Fibroblast of the conjunctiva (primary cell): ENCODE data around the gene HPN.
"Not testable (repeated sequence)": the region's sequence is repeated elsewhere in the genome, so short reads cannot be mapped to it uniquely, and the experiment has no call there.

Source experiments
- DNase-seq: peaks from one replicate; pipeline ENCODE4 v3.0.0-alpha.2; 2010; ENCODE audit warnings: low read depth

HPN gene

DNA sequence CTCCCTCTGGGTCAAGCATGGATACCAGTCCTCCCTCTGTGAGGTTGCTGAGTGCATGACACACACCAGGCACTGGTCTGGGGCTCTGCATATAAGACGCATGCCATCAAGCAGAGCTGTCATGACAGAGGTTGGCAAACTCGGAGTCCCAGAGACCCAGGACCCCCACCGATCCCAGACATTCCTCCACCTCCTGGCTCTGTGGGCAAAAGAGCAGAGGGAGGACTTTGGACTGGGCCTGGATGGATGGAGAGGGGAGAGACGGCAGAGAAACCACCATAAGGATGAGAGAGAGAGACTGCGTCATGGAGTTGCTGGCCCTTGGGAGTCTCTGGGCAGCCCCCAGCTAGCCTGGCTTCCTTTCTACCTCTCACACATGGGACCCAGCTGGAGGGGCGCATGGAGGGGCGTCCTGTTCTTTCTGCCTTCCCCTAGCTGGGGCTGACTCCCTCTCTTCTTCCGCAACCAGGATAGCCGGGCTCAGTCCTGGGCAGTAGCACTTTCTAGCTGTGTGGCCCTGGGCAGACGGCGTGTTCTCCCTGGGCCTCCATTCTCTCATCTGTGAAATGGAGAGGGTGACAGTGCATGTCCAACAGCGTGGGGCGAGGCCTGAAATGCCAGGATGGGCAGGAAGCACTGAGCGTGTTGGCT lies 1.6 kb downstream of the HPN start:
- DNase-seq = no peak

- DNase-seq = no peak
Observed at GRCh38 chr19:35043906-35044305, 2.4 kb downstream of the HPN start.

GRCh38 chr19:35044317-35045117 lies 3.0 kb downstream of the HPN start:
- DNase-seq = no peak

DNA sequence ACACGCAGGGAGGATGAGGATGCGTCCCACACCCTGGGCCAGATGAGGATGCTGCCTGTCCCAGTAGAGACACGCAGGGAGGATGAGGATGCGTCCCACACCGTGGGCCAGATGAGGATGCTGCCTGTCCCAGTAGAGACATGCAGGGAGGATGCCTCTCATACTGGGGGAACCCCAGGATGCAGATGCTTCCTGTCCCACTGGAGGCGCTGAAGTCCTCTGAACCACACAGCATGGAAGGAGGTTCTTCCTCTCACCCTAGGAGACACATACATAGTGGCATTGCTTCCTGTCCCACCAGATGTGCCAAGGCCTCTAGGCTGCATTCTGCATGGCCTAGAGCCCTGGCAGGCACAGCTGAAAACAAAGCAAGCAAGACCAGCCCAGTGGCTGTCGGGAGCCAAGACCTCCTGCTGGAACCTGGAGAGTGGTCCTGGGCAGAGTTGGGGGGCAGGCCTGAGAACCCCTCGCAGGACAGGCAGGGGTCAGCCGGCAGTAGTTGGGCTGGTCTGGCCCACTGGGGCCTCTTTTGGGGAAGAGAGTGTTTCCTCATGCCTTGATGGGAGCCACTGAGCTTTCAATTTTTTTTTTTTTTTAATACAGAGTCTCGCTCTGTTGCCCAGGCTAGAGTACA lies 4.3 kb downstream of the HPN start:
- no peak for DNase-seq

GRCh38 chr19:35046461-35046860 lies 4.9 kb downstream of the HPN start:
- DNase-seq = no peak

DNA sequence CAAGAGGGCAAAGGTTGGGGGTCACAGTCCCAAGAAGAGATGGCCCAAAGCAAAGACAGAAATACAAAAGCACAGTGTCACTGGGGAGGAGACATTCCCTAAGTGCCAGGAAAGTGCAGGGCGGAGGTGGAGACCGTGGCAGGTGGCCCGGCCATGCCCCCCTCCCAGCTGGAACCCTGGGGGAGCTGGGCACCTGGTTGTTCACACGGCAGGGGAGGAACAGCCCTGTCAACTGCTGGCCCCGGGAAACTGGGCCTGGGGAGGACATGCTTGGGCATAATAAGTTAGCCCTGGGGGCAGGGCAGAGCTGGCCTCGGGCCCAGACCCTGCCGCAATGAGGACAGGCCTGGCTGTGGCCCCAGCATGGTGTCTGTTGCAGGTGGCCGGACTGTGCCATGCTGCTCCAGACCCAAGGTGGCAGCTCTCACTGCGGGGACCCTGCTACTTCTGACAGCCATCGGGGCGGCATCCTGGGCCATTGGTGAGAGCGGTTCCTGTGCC lies 7.4 kb downstream of the HPN start:
- DNase-seq = no peak

GRCh38 chr19:35049456-35049855 lies 7.9 kb downstream of the HPN start:
- DNase-seq = no peak

DNA sequence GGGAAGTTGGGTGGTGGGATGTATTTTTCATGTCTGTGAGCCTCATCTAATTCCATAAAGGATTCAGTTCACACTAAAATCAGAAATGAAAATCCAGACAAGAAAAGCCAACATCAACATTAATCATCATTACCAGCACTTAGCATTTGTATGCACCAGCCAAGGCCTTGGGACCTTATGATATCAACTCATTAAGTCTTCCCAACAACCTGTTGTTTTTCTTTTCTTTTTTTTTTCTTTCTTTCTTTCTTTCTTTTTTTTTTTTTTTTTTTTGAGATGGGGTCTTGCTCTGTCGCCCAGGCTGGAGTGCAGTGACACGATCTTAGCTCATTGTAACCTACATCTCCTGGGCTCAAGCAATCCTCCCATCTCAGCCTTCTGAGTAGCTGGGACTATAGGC lies 9.1 kb downstream of the HPN start:
- DNase-seq = not testable (repeated sequence)

- DNase-seq = not testable (repeated sequence)
Observed at GRCh38 chr19:35051268-35051667, 9.7 kb downstream of the HPN start.

GRCh38 chr19:35051796-35052195 lies 10.3 kb downstream of the HPN start:
- no peak for DNase-seq

DNA sequence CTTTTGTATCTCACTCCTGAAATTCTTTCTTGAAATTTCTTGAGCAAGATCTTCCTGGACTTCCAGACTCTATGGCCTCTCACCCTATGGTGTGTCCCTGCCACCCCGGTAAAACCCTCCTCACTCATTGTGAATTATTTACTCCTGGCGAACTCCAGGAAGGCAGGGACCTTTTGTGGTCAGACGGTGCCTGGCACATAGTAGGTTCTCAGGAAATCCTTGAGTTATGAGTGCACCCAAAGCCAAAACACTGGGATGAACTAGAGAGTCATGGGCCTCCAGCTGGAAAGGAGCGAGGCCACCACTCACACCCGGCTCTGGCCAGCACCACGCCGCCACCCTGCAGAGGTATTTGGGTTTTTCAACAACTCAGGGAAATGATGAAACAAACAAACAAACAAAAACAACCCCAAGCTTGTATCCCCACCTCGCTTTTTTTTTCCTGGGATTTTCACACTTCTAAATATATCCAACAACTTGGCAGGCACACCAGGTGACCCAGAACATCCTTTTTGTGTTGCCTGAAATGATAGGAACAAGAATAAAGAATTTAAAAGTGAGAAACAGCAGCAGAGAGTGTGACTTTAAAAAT lies 11.2 kb downstream of the HPN start:
- no peak for DNase-seq

DNA sequence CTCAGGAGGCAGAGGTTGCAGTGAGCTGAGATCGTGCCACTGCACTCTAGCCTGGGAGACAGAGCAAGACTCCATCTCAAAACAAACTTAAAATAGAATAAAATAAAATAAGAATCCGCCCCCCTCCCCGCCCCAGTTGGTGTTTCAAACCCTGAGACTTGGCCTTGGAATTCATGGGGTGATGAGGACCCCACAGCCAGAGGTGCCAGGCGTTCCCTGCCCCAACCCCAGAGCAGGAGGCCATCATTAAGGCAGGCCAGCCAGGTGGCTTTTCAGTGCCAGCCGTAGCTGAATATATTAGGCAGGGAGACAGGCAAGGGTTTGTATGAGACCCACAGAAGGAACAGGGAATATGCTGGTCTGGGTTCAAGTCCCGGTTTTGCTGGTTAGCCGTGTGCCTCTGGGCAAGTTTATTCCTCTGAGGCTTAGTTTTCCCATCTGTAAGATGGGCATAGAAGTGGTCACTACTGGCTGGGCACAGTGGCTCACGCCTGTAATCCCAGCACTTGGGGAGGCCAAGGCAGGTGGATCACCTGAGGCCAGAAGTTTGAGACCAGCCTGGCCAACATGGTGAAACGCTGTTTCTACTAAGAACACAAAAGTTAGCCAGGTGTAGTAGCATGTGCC lies 12.3 kb downstream of the HPN start:
- no peak for DNase-seq

DNA sequence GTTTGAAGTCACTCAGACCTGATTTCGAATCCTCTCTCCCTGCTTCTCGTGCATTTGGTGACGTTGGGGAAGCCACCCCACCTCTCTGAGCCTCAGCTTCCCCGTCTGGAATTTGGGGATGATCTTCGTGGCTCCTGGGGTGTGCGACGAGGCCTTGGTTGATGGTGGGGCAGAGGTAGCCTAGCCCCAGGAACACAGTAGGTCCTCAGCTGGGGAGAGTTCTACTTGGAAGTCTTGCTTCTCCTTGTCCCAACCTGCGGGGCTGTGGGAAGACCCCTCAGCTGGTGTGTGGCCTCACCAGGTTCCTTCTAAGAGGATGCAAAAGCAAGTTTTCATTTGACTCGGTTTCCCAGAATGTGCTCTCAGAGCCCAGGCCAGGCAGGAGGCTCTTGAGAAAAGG lies 13.1 kb downstream of the HPN start:
- no peak for DNase-seq

DNA sequence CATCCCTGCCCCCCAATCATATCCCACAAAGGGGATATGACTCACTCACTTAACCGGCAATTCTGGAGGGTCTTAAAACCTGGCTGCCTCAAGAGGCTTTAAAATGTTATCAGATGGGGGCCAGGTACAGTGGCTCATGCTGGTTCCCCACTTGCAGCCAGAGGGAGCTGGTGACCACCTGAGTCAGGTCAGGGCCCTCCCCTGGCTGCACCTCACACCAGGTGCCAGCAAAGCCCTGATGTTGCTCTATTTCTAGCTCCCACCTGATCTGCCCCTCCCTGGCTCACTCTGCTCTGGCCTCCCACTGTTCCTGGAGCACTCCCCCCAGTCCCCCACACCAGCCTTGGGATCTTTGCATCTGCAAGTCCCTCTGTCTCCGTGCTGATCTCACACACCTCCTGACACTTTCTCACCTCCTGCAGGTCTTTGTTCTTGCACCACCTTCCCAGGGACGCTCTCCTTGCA lies 14.2 kb downstream of the HPN start:
- DNase-seq = no peak

GRCh38 chr19:35056513-35057063 lies 15.1 kb downstream of the HPN start:
- DNase-seq = no peak

DNA sequence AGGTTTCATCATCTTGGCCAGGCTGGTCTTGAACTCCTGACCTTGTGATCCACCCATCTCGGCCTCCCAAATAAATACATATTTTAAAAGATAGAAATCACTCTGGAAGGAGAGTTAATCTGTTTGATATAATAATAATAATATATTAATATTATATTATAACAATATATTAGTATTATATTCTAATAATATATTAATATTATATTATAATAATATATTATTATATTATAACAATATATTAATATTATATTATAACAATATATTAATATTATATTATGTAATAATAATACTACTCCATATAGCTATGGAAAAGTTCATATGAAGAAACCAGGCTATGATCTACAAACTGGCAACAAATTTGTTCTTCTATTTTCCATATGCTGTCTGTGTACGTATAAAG lies 16.8 kb downstream of the HPN start:
- DNase-seq = no peak

DNA sequence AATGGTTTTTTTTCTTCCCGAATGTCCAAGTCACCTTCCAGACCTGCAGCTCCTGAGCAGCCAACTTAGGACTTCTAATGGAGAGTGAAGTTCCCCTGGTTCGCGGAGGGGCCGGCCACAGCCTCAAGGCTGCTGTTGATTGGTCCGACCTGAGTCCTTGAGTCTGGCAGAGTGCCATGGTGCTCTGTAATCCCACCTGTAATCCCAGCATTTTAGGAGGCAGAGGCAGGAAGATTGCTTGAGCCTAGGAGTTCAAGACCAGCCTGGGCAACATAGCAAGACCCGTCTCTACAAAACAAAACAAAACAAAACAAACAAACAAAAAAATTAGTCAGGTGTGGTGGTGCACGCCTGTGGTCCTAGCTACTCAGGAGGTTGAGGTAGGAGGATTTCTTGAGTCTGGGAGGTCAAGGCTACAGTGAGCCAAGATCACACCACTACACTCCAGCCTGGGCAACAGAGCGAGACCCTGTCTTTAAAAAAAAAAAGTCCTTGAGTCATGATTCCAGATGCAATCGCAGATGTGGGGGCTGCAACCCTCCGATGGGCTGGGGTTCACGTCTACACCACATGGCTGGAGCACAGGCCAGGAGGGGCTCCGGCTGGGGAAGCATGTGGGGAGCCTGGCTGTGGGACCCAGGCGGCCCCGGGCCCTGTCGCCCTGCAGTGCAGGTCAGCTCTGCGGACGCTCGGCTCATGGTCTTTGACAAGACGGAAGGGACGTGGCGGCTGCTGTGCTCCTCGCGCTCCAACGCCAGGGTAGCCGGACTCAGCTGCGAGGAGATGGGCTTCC lies 17.7 kb downstream of the HPN start:
- no peak for DNase-seq

DNA sequence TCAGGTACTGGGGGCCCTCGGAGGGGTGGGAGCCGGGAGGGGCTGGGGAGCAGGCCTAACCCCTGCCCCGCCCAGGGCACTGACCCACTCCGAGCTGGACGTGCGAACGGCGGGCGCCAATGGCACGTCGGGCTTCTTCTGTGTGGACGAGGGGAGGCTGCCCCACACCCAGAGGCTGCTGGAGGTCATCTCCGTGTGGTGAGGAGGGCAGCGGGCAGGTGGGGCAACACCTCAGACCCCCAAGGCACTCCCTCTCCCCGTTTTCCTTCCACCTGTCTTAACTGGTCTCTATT lies 18.2 kb downstream of the HPN start:
- DNase-seq = no peak

GRCh38 chr19:35060160-35060855 lies 18.8 kb downstream of the HPN start:
- DNase-seq = no peak

DNA sequence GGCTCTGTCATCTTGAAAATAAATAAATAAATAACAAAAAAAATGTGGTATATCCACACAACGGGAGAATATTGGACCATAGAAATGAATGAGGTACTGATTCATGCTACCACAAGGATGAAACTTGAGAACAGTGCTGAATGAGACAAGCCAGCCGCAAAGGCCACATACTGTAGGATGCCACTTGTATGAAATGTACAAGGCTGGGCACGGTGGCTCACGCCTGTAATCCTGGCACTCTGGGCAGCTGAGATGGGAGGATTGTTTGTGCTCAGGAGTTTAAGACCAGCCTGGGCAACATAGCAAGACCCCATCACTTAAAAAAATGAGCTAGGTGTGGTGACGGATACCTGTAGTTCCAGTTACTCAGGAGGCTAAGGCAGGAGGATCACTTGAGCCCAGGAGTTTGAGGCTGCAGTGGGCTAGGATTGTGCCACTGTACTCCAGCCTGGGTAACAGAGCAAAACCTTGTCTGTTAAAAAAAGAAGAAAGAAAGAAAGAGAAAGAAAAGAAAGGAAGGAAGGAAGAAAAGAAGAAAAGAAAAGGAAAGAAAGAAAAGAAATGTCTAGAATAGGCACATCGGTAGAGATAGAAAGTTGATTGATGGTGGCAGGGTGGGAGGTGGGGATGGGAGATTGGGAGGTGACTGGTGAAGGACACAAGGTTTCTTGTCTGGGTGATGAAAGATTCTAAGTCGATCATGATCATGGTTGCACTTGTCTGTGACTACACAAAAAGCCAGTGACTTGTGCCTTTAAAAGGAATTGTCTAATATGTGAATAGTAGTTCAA lies 20.3 kb downstream of the HPN start:
- DNase-seq = no peak
